HEK293 (cell line): ENCODE data around the gene MAP7.

ENCODE experiments used
- ZNF214 ChIP-seq: fragments of 450-650 bp; formaldehyde crosslinking; IDR thresholded peaks from 2 replicates; pipeline ENCODE4 v1.5.1; 2017; ENCODE audit warnings: missing biosample characterization, mild to moderate bottlenecking, missing genetic modification characterization, borderline replicate concordance
- ZNF274 ChIP-seq, 2 experiments: fragments of 200-500 bp in 1 of 2; fragments of 450-650 bp in 1 of 2; sonication (Bioruptor generic) in 1 of 2; formaldehyde crosslinking in 1 of 2; IDR thresholded peaks; 2 replicates each; pipeline versions ENCODE4 v1.5.1 to v1.6.1; 2014 to 2016; ENCODE audit warnings: borderline replicate concordance in 1 of 2, inconsistent platforms in 1 of 2, low read length in 1 of 2, missing biosample characterization in 1 of 2, missing genetic modification characterization in 1 of 2
- ZNF707 ChIP-seq: fragments of 450-650 bp; formaldehyde crosslinking; IDR thresholded peaks from 2 replicates; pipeline ENCODE4 v1.5.1; 2016; ENCODE audit warnings: missing biosample characterization, missing genetic modification characterization
- TF ChIP-seq, protein P1 (sequence below): fragments of 450-650 bp; formaldehyde crosslinking; IDR thresholded peaks from 2 replicates; pipeline ENCODE4 v1.5.1; 2016; ENCODE audit warnings: missing biosample characterization, missing genetic modification characterization
- TF ChIP-seq, protein P2 (sequence below): fragments of 450-650 bp; formaldehyde crosslinking; IDR thresholded peaks from 2 replicates; pipeline ENCODE4 v1.5.1; 2017; ENCODE audit warnings: missing biosample characterization, missing genetic modification characterization
- TF ChIP-seq, protein P3 (sequence below): fragments of 450-650 bp; IDR thresholded peaks from 2 replicates; pipeline ENCODE4 v1.5.1; 2018; ENCODE audit warnings: missing biosample characterization, mild to moderate bottlenecking, missing genetic modification characterization
- TF ChIP-seq, protein P4 (sequence below): fragments of 450-650 bp; formaldehyde crosslinking; IDR thresholded peaks from 2 replicates; pipeline ENCODE4 v1.5.1; 2016; ENCODE audit warnings: missing biosample characterization, missing genetic modification characterization

DNA sequence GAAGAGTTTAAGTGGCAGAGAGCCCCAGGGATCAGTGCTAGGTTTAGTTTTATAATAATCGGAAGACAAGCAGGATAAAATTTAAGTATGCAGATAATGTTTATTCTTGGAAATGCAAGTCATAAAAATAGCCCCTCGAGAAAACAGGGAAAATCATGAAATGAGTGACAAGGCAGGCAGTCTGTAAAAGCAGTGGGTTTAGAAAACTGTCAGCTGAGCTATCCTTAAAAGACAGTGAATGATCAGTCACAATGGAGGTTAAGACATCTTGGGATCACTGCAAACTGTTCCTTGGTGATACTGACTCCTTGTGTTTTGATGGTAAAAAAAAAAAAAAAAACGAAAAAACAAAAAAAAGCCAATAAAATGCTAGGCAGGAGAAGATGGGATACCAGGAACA, 199.3 kb downstream of the MAP7 start:
- TF ChIP-seq ZNF707 (tag by site-specific recombination) (no peak), ZNF274 (IDR thresholded peaks at IDR 0.05; ENCODE audit: low read length) (no peak), ZNF274 (tag by site-specific recombination; IDR thresholded peaks at IDR 0.05; ENCODE audit: borderline replicate concordance) (no peak), ZNF214 (tag by site-specific recombination) (no peak)
- TF ChIP-seq, protein P1, sequence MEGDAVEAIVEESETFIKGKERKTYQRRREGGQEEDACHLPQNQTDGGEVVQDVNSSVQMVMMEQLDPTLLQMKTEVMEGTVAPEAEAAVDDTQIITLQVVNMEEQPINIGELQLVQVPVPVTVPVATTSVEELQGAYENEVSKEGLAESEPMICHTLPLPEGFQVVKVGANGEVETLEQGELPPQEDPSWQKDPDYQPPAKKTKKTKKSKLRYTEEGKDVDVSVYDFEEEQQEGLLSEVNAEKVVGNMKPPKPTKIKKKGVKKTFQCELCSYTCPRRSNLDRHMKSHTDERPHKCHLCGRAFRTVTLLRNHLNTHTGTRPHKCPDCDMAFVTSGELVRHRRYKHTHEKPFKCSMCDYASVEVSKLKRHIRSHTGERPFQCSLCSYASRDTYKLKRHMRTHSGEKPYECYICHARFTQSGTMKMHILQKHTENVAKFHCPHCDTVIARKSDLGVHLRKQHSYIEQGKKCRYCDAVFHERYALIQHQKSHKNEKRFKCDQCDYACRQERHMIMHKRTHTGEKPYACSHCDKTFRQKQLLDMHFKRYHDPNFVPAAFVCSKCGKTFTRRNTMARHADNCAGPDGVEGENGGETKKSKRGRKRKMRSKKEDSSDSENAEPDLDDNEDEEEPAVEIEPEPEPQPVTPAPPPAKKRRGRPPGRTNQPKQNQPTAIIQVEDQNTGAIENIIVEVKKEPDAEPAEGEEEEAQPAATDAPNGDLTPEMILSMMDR = 0 out of 2 replicates have a peak, but pooled peaks have one; percentile 14
- TF ChIP-seq, protein P2, sequence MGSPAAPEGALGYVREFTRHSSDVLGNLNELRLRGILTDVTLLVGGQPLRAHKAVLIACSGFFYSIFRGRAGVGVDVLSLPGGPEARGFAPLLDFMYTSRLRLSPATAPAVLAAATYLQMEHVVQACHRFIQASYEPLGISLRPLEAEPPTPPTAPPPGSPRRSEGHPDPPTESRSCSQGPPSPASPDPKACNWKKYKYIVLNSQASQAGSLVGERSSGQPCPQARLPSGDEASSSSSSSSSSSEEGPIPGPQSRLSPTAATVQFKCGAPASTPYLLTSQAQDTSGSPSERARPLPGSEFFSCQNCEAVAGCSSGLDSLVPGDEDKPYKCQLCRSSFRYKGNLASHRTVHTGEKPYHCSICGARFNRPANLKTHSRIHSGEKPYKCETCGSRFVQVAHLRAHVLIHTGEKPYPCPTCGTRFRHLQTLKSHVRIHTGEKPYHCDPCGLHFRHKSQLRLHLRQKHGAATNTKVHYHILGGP = no peak
- TF ChIP-seq, protein P3, sequence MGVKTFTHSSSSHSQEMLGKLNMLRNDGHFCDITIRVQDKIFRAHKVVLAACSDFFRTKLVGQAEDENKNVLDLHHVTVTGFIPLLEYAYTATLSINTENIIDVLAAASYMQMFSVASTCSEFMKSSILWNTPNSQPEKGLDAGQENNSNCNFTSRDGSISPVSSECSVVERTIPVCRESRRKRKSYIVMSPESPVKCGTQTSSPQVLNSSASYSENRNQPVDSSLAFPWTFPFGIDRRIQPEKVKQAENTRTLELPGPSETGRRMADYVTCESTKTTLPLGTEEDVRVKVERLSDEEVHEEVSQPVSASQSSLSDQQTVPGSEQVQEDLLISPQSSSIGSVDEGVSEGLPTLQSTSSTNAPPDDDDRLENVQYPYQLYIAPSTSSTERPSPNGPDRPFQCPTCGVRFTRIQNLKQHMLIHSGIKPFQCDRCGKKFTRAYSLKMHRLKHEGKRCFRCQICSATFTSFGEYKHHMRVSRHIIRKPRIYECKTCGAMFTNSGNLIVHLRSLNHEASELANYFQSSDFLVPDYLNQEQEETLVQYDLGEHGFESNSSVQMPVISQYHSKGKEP (tag by site-specific recombination) = no peak
- TF ChIP-seq, protein P4, sequence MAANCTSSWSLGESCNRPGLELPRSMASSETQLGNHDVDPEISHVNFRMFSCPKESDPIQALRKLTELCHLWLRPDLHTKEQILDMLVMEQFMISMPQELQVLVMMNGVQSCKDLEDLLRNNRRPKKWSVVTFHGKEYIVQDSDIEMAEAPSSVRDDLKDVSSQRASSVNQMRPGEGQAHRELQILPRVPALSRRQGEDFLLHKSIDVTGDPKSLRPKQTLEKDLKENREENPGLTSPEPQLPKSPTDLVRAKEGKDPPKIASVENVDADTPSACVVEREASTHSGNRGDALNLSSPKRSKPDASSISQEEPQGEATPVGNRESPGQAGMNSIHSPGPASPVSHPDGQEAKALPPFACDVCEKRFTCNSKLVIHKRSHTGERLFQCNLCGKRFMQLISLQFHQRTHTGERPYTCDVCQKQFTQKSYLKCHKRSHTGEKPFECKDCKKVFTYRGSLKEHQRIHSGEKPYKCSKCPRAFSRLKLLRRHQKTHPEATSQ (tag by site-specific recombination) = no peak
